ENCODE results near the gene GSTA3. TPM values are rescaled to one million over a fixed set of nuclear protein-coding genes. Genes with fewer than 3 reads are reported as not detected.

Gene GSTA3
- total and polyA plus RNA-seq, 2 experiments from 2014 or later, result not detected

GRCh38 chr6:52933778-52934177 lies 24.3 kb upstream of the GSTA3 start:
- DNase-seq (ENCODE audit: low spot score) (no peak), ATAC-seq (no peak)
- 0 out of 2 replicates have a peak, but pooled peaks cover 2% of the 10 kb centered on the region for H3K9me2 ChIP-seq (ENCODE audit: insufficient read depth)
- 0 out of 2 replicates have a peak, but pooled peaks cover 3% of the 10 kb centered on the region for H3K4me1 ChIP-seq (ENCODE audit: insufficient read depth)
- Mint-ChIP-seq H3K4me1 (peaks cover 7% of the 10 kb centered on the region), H3K27me3 (ENCODE audit: insufficient read depth, low read depth, poor library complexity) (no peaks in the 10 kb centered on the region), H3K4me3 (no peak overlapping the region), H3K27ac (no peak overlapping the region), H3K9me3 (peaks cover 12% of the 10 kb centered on the region; the same call in 2 of the 3 replicates), H3K36me3 (ENCODE audit: low read depth) (peaks cover 7% of the 10 kb centered on the region; the same call in 2 of the 3 replicates)
- TF ChIP-seq ZNF114 (CRISPR knock-in tag; IDR thresholded peaks at IDR 0.05) (no peak), STAT1 (IDR thresholded peaks at IDR 0.05; ENCODE audit: unreplicated experiment) (no peak), NANOG (IDR thresholded peaks at IDR 0.05; ENCODE audit: borderline replicate concordance) (no peak), EZH2phosphoT487 (IDR thresholded peaks at IDR 0.05; ENCODE audit: unreplicated experiment) (no peak), CREB1 (CRISPR knock-in tag; IDR thresholded peaks at IDR 0.05; ENCODE audit: low read depth) (no peak), JUNB (IDR thresholded peaks at IDR 0.05; ENCODE audit: unreplicated experiment) (no peak), CTCF (conservative IDR thresholded peaks at IDR 0.05; ENCODE audit: low read depth in 2 of 2) (no peak), ZNF331 (CRISPR knock-in tag; IDR thresholded peaks at IDR 0.05; ENCODE audit: low read depth) (no peak), ZNF462 (CRISPR knock-in tag; IDR thresholded peaks at IDR 0.05) (no peak), POLR2AphosphoS5 (IDR thresholded peaks at IDR 0.05; ENCODE audit: low read depth) (no peak)
- no peaks in the 10 kb centered on the region for H3F3A ChIP-seq (replicated peaks; ENCODE audit: low read depth)
- no peak overlapping the region for H2AFZ ChIP-seq
- H3K4me2 ChIP-seq, result no peak overlapping the region
- H3K27me3 ChIP-seq (ENCODE audit: insufficient read depth), result no peaks in the 10 kb centered on the region
- H3K4me3 ChIP-seq, result no peak overlapping the region
- no peaks in the 10 kb centered on the region for H4K20me1 ChIP-seq (replicated peaks; ENCODE audit: insufficient read depth)
- H3K27ac ChIP-seq (ENCODE audit: low read depth), result no peak overlapping the region
- H3K36me3 ChIP-seq (ENCODE audit: insufficient read depth), result no peaks in the 10 kb centered on the region
- no peaks in the 10 kb centered on the region for H3K79me2 ChIP-seq (replicated peaks; ENCODE audit: insufficient read depth)

Measured in GM23338 (cell line).